Measurements from ENCODE around the gene DBF4B.

Gene DBF4B

DNA sequence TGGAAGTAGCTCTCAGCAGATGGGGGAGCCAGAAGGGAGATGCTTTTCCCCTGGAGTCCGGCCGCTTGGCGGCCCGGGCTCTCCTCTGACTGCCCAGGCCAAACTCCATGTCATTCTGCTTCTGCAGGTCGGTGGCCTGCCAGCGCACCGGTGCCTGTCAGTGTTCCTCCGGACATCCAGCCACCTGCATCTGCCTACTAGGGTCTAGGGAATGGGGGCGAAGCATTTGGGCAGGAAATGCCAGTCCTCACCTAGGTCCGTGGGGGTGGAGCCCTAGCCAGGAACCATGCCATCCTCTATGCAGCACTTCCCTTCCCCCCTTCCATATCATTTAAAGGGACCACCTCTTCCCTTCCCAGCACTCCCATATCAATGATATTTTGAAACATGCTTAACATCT lies 87.5 kb downstream of the DBF4B start:
- Histone ChIP-seq H3K9me3 (ENCODE audit: control insufficient read depth in 2 of 2, low read length in 2 of 2) (no peaks in the 10 kb centered on the region), H3K9ac (ENCODE audit: low read depth in 1 of 2, low read length in 2 of 2) (no peak overlapping the region), H3K27me3 (ENCODE audit: control insufficient read depth in 2 of 2, insufficient read depth in 2 of 2, low read length in 2 of 2) (no peaks in the 10 kb centered on the region), H3K27ac (ENCODE audit: low read depth in 2 of 2, low read length in 2 of 2) (no peak overlapping the region), H3K4me1 (ENCODE audit: control insufficient read depth in 2 of 2, insufficient read depth in 2 of 2, low read length in 2 of 2) (no peaks in the 10 kb centered on the region), H3K36me3 (ENCODE audit: control insufficient read depth in 2 of 2, insufficient read depth in 2 of 2, low read length in 2 of 2) (no peaks in the 10 kb centered on the region), H3K4me3 (ENCODE audit: low read length in 2 of 2) (no peak overlapping the region)

DNA sequence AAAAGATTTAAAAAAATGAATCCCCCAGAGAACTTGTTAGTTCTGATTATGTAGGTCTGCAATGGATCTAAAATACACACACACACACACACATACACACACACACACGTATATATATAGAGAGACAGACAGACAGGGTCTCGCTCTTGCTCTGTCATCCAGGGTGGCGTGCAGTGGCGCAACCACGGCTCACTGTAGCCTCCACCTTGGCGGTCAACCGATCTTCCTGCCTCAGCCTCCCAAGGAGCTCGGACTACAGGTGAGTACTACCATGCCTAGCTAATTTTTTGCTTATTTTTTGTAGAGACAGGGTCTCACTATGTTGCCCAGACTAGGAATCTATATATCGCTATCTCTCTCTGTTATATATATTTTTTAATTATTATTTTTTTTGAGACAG lies 88.3 kb downstream of the DBF4B start:
- Histone ChIP-seq H3K27me3 (ENCODE audit: control insufficient read depth in 2 of 2, insufficient read depth in 2 of 2, low read length in 2 of 2) (no peaks in the 10 kb centered on the region), H3K4me3 (ENCODE audit: low read length in 2 of 2) (no peak overlapping the region), H3K9me3 (ENCODE audit: control insufficient read depth in 2 of 2, low read length in 2 of 2) (no peaks in the 10 kb centered on the region), H3K27ac (ENCODE audit: low read depth in 2 of 2, low read length in 2 of 2) (no peak overlapping the region), H3K9ac (ENCODE audit: low read depth in 1 of 2, low read length in 2 of 2) (no peak overlapping the region), H3K4me1 (ENCODE audit: control insufficient read depth in 2 of 2, insufficient read depth in 2 of 2, low read length in 2 of 2) (no peaks in the 10 kb centered on the region), H3K36me3 (ENCODE audit: control insufficient read depth in 2 of 2, insufficient read depth in 2 of 2, low read length in 2 of 2) (no peaks in the 10 kb centered on the region)

GRCh38 chr17:44797802-44798201 lies 89.3 kb downstream of the DBF4B start:
- Histone ChIP-seq H3K4me1 (ENCODE audit: control insufficient read depth in 2 of 2, insufficient read depth in 2 of 2, low read length in 2 of 2) (no peaks in the 10 kb centered on the region), H3K4me3 (ENCODE audit: low read length in 2 of 2) (peak overlapping the region in 1 of 2 donors; percentile 28), H3K36me3 (ENCODE audit: control insufficient read depth in 2 of 2, insufficient read depth in 2 of 2, low read length in 2 of 2) (no peaks in the 10 kb centered on the region), H3K27ac (ENCODE audit: low read depth in 2 of 2, low read length in 2 of 2) (peak overlapping the region in 1 of 2 donors; percentile 14), H3K9me3 (ENCODE audit: control insufficient read depth in 2 of 2, low read length in 2 of 2) (no peaks in the 10 kb centered on the region), H3K27me3 (ENCODE audit: control insufficient read depth in 2 of 2, insufficient read depth in 2 of 2, low read length in 2 of 2) (no peaks in the 10 kb centered on the region), H3K9ac (ENCODE audit: low read depth in 1 of 2, low read length in 2 of 2) (no peak overlapping the region)

GRCh38 chr17:44798356-44798755 lies 89.9 kb downstream of the DBF4B start:
- H3K36me3 ChIP-seq (ENCODE audit: control insufficient read depth in 2 of 2, insufficient read depth in 2 of 2, low read length in 2 of 2) = no peaks in the 10 kb centered on the region
- H3K27ac ChIP-seq (ENCODE audit: low read depth in 2 of 2, low read length in 2 of 2) = no peak overlapping the region
- no peaks in the 10 kb centered on the region for H3K4me1 ChIP-seq (ENCODE audit: control insufficient read depth in 2 of 2, insufficient read depth in 2 of 2, low read length in 2 of 2)
- no peaks in the 10 kb centered on the region for H3K9me3 ChIP-seq (ENCODE audit: control insufficient read depth in 2 of 2, low read length in 2 of 2)
- no peak overlapping the region for H3K9ac ChIP-seq (ENCODE audit: low read depth in 1 of 2, low read length in 2 of 2)
- no peaks in the 10 kb centered on the region for H3K27me3 ChIP-seq (ENCODE audit: control insufficient read depth in 2 of 2, insufficient read depth in 2 of 2, low read length in 2 of 2)
- no peak overlapping the region for H3K4me3 ChIP-seq (ENCODE audit: low read length in 2 of 2)
